Fibroblast of mammary gland (primary cell): Measurements from ENCODE around the gene TMEM81.
A peak's percentile ranks its signal among the peaks of the same experiment; 100 is the strongest.

ENCODE experiments used
- DNase-seq: peaks from one replicate; pipeline ENCODE4 v3.0.0-alpha.2; 2010; ENCODE audit warnings: low read depth
- H3K4me3 ChIP-seq: 2 replicates; pipeline ENCODE4 v1.5.1; 2011; ENCODE audit warnings: low read depth, mild to moderate bottlenecking, low read length, moderate library complexity; ENCODE audit not compliant: control insufficient read depth
- TF ChIP-seq, protein P1 (sequence below): conservative IDR thresholded peaks from 2 replicates; pipeline ENCODE4 v1.5.1; 2011; ENCODE audit warnings: low read depth, low read length, inconsistent platforms; ENCODE audit not compliant: control insufficient read depth, insufficient read depth

Gene TMEM81

DNA sequence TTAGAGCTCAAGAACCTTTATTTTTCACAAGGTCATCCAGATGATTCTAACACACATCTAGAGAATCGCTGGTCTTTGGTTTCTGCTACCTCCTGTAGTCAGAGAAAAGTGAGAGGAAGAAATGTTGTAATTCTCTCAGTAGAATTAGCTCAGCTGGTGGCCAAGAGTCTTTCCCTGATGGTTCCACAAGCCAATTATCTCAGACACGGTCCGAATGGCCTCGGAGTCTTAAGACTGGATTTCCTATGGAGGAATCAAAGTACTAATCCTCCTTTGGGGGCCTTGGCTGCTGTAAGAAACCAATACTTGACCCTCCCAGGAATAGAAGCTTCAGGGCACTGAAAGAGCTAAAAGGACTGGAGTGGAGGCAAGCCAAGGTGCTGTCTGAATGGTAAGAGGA, 1.8 kb downstream of the TMEM81 start:
- TF ChIP-seq, protein P1, sequence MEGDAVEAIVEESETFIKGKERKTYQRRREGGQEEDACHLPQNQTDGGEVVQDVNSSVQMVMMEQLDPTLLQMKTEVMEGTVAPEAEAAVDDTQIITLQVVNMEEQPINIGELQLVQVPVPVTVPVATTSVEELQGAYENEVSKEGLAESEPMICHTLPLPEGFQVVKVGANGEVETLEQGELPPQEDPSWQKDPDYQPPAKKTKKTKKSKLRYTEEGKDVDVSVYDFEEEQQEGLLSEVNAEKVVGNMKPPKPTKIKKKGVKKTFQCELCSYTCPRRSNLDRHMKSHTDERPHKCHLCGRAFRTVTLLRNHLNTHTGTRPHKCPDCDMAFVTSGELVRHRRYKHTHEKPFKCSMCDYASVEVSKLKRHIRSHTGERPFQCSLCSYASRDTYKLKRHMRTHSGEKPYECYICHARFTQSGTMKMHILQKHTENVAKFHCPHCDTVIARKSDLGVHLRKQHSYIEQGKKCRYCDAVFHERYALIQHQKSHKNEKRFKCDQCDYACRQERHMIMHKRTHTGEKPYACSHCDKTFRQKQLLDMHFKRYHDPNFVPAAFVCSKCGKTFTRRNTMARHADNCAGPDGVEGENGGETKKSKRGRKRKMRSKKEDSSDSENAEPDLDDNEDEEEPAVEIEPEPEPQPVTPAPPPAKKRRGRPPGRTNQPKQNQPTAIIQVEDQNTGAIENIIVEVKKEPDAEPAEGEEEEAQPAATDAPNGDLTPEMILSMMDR = no peak
- H3K4me3 ChIP-seq = no peak overlapping the region

DNA sequence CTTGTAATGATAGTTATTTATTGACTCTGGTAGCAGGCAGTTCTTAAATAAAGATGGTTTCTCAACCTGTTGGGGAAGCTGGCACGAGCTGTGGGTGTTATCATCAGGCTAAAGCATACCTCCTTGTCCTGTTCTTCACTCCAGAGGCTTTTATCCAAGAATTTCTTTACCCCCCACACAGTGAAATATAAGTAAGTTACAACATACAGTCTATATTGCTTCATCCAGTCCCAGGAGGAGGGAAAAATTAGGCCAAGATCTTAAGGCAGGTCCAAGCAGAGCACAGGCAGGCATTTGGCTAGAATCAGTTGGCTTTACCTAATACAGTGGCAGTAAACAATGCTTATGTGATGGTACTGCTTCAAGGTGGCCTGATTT, 6.3 kb downstream of the TMEM81 start:
- no peak overlapping the region for H3K4me3 ChIP-seq
- TF ChIP-seq, protein P1 = no peak
- peak; percentile 49 for DNase-seq

More for the DNA sequence above, 1.8 kb downstream of the TMEM81 start:
- no peak for DNase-seq

DNA sequence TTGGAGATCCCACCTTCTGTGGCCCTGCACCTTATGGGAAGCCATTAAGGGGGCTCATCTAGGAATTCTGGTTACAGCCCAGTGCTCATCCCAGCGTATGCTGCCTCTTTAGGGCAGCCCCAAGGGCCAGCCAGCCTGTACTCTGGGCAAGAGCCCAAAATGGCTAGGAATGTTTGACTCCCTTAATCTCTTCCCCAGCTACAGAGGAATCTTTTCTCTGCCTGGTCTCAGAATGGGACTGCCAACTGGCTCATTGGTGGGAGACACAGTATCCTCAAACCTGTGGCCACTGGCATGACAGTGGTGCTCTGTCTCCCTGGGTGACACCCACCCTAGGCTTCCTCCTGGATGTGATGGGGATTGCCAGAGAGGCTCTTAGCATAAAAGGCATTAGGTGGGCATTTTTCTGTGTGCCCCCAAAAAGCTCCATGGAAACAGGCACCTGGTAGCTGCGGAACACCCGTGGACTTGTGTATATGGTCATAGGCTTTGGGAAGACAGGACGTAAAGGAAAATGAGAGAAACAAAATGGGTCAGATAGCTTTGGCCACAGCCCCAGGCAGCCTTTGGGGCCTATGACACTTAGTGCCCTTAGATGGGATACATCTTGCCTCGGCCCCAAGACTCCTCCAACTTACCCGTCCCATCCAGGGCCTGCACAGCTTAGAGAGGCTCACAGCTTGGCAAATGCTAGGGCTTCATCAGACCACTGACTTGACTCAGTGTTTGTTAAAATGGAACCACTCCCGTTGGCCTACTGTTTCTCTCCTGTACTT, 6.9 kb downstream of the TMEM81 start:
- TF ChIP-seq, protein P1 = no peak
- no peak for DNase-seq
- no peak overlapping the region for H3K4me3 ChIP-seq

DNA sequence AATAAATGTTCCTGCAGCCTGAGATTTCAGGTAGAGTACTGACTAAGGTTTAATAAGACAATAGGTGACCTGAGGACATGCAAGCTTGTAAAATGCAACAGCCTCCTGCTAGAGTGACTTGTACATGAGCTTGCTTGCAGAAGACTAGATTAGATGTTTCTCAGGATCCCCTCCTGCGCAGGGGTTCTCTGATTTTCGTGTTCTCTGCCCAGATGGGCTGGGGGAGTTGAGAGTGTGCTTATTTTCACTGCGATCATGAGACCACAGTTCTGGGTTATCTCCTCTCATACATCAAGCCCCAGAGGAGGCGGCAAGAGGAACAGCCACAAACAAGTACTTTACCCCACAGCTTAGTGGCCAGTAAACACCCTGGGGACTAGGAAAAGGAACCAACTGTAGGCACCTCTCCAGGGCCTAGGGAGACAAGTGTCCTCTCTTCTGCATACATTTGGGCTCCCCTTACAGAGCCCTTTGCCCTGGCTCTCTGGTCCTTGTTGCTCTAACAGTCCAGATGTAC, 8.0 kb downstream of the TMEM81 start:
- no peak overlapping the region for H3K4me3 ChIP-seq
- DNase-seq = no peak
- TF ChIP-seq, protein P1 = no peak

DNA sequence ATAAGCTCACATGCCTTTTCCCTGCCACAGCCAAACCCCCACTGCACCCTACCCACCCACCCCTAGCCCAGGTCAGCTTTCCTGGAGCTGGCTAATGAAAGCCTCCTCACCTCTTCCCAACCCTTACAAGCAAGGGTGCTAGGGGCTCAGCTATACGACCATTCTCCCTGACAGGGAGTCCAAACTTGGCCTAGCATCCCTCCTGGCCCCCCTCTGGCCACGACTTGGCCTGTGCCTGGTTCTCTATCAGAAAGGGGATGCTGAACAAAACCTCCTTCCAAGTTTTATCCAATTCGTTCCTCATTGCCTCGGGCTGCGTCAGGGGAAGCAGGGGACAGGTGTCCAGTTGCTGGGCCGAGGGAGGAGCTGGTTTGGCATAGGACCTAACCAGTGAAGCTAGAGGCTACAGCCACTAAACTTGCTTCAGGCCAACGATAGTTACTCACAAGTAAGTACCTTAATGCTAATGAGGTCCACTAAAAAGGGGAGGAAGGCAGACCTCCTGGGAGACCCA, 8.6 kb downstream of the TMEM81 start:
- no peak for DNase-seq
- no peak overlapping the region for H3K4me3 ChIP-seq
- TF ChIP-seq, protein P1 = no peak

DNA sequence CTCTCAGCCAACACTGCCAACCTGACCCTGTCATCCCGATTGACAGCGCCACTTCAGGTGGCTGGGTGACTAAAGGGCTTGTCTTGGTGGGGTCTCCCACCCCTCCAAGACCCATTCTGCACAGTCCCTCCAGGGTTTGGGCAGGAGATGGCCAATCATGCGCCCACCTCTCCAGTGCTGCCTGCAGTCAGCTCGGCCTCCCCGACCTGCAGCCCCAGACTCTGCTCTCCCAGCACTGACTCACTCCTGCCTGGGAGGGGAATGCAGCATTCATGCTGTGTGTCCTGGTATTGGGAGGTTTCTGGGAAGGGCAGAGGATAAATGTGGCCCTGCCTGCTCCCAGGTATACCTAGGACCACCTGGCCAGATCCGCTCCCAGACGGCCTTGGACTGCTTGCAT, 9.7 kb downstream of the TMEM81 start:
- TF ChIP-seq, protein P1 = no peak
- no peak overlapping the region for H3K4me3 ChIP-seq
- no peak for DNase-seq
